A549 treated with RU486 at 1 μM for 4 hours (cell line): ENCODE data around the gene SSBP3. TPM values are rescaled to one million over a fixed set of nuclear protein-coding genes. Genes with fewer than 3 reads are reported as not detected.

ENCODE experiments used
- total RNA-seq: library from RNA; stranded (reverse); fragments of 200-300 nt; extraction: Qiagen RNA extraction; gene quantifications from 5 replicates; pipeline ENCODE4 v1.2.3, GENCODE V29; 2022; ENCODE audit warnings: low read depth

Gene SSBP3
- 7.6 to 9.8 TPM (median 8.8 TPM) in 5 replicates for total RNA-seq

GRCh38 chr1:54406339-54407153 is at the start of gene SSBP3:
Gene SSBP3 (minus strand): TSS chr1:54406394.

GRCh38 chr1:54199765-54200518 is 206.3 kb downstream of the SSBP3 start, which contains the start of the genes CYB5RL and MRPL37:
Gene CYB5RL (minus strand): TSS chr1:54200030. CDS start chr1:54195616, 4,414 bp downstream.
Gene MRPL37 (plus strand): TSS chr1:54200167. CDS start chr1:54200244, 77 bp downstream.

Other genes starting within 250 kb of the SSBP3 start
- 2.4 to 3.8 TPM (median 3.1 TPM) in 5 replicates for gene CYB5RL, start 206.4 kb downstream of the SSBP3 start, total RNA-seq
- 83.6 to 103 TPM (median 94.8 TPM) in 5 replicates for gene MRPL37, start 206.2 kb downstream of the SSBP3 start, total RNA-seq
- gene ACOT11, start 141.8 kb upstream of the SSBP3 start, total RNA-seq: 1.8 to 2.6 TPM (median 1.9 TPM) in 5 replicates
- gene FAM151A, start 217.1 kb upstream of the SSBP3 start, total RNA-seq: not detected in 5 replicates
- not detected in 5 replicates for gene MROH7, start 235.4 kb upstream of the SSBP3 start, total RNA-seq